Activated CD8-positive, alpha-beta T cell treated with anti-CD3 and anti-CD28 coated beads for 36 hours (primary cell): ENCODE data around the gene TMEM132D. TPM values are rescaled to one million over a fixed set of nuclear protein-coding genes. Genes with fewer than 3 reads are reported as not detected.

Experiments used
- ATAC-seq: fragments of 200-7000 bp; cut with Tn5 transposase; one replicate; pipeline ENCODE4 v1.10.0; 2021; ENCODE audit warnings: mild to moderate bottlenecking, moderate library complexity
- CTCF ChIA-PET: fragments of 350-600 bp; sonication (Branson Sonifier 250); formaldehyde crosslinking; loops from one replicate; lab custom pipeline; 2021; ENCODE audit warnings: antibody characterized with exemption; lab: Charles Lee
- POLR2A ChIA-PET: fragments of 350-600 bp; sonication (Branson Sonifier 250); formaldehyde crosslinking; loops from one replicate; lab custom pipeline; 2021; ENCODE audit warnings: antibody characterized with exemption; lab: Charles Lee
- DNase-seq: peaks from one replicate; pipeline ENCODE4 v3.0.0-alpha.2; 2020
- H3K27ac Mint-ChIP-seq: one replicate; pipeline ENCODE4 v1.8.0; 2021; ENCODE audit warnings: mild to moderate bottlenecking, mixed read lengths
- H3K27me3 Mint-ChIP-seq: one replicate; pipeline ENCODE4 v1.8.0; 2021; ENCODE audit warnings: mixed read lengths
- H3K36me3 Mint-ChIP-seq: one replicate; pipeline ENCODE4 v1.8.0; 2021; ENCODE audit warnings: low read depth, mixed read lengths
- H3K4me1 Mint-ChIP-seq: one replicate; pipeline ENCODE4 v1.8.0; 2021; ENCODE audit warnings: low read depth, mixed read lengths
- H3K4me3 Mint-ChIP-seq: one replicate; pipeline ENCODE4 v1.8.0; 2021; ENCODE audit warnings: mild to moderate bottlenecking, moderate library complexity, mixed read lengths
- H3K9me3 Mint-ChIP-seq: one replicate; pipeline ENCODE4 v1.8.0; 2021; ENCODE audit warnings: mixed read lengths
- intact Hi-C: fragments of 100-400 bp; cut with micrococcal nuclease; formaldehyde crosslinking; loops from one replicate; pipeline ENCODE4 v1.10.0; 2022
- total RNA-seq, 2 experiments: library from RNA; stranded (reverse); gene quantifications; one replicate each; pipeline ENCODE4 v1.2.3, GENCODE V29; 2021
- TF ChIP-seq, protein P1 (sequence below): fragments of 200-600 bp; IDR thresholded peaks from one replicate; pipeline ENCODE4 v1.8.0; 2022; ENCODE audit warnings: antibody characterized with exemption, mild to moderate bottlenecking

Gene TMEM132D
- total RNA-seq, 2 experiments from 2014 or later, result not detected

DNA sequence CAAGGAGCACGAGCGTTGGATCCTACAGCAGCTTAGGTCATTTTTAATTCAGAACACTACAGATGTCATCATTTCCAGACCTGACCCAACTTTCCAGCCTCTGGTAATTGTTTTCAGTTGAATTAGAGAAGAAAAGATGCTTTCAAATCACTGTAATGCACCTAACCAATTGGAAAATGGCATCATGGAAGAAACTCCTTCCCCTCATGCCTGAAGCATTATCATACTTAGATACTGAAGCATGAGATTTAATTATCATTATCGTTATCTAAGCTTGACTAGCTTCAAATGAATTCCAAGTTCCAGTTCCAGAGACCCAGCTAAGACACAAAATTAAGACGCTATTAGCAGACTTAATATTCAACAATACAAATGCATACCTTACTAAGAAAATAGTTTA lies 299.3 kb downstream of the TMEM132D start:
- no peak overlapping the region for H3K4me3 Mint-ChIP-seq
- no peaks in the 10 kb centered on the region for H3K4me1 Mint-ChIP-seq
- TF ChIP-seq, protein P1, sequence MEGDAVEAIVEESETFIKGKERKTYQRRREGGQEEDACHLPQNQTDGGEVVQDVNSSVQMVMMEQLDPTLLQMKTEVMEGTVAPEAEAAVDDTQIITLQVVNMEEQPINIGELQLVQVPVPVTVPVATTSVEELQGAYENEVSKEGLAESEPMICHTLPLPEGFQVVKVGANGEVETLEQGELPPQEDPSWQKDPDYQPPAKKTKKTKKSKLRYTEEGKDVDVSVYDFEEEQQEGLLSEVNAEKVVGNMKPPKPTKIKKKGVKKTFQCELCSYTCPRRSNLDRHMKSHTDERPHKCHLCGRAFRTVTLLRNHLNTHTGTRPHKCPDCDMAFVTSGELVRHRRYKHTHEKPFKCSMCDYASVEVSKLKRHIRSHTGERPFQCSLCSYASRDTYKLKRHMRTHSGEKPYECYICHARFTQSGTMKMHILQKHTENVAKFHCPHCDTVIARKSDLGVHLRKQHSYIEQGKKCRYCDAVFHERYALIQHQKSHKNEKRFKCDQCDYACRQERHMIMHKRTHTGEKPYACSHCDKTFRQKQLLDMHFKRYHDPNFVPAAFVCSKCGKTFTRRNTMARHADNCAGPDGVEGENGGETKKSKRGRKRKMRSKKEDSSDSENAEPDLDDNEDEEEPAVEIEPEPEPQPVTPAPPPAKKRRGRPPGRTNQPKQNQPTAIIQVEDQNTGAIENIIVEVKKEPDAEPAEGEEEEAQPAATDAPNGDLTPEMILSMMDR, result no peak
- H3K9me3 Mint-ChIP-seq, result peaks cover 5% of the 10 kb centered on the region
- intact Hi-C loops, result no loop called here
- DNase-seq, result no peak
- H3K27me3 Mint-ChIP-seq, result no peaks in the 10 kb centered on the region
- ChIA-PET CTCF (no interaction called here), POLR2A (no interaction called here)
- no peak for ATAC-seq
- H3K27ac Mint-ChIP-seq, result no peak overlapping the region
- no peaks in the 10 kb centered on the region for H3K36me3 Mint-ChIP-seq

GRCh38 chr12:129599406-129599805 lies 304.4 kb downstream of the TMEM132D start:
- H3K27me3 Mint-ChIP-seq, result peaks cover 2% of the 10 kb centered on the region
- ChIA-PET CTCF (no interaction called here), POLR2A (no interaction called here)
- DNase-seq (no peak), ATAC-seq (no peak)
- TF ChIP-seq, protein P1, result no peak
- H3K27ac Mint-ChIP-seq, result no peak overlapping the region
- H3K4me3 Mint-ChIP-seq, result no peak overlapping the region
- intact Hi-C loops, result no loop called here
- no peaks in the 10 kb centered on the region for H3K36me3 Mint-ChIP-seq
- peaks cover 9% of the 10 kb centered on the region for H3K9me3 Mint-ChIP-seq
- no peaks in the 10 kb centered on the region for H3K4me1 Mint-ChIP-seq

DNA sequence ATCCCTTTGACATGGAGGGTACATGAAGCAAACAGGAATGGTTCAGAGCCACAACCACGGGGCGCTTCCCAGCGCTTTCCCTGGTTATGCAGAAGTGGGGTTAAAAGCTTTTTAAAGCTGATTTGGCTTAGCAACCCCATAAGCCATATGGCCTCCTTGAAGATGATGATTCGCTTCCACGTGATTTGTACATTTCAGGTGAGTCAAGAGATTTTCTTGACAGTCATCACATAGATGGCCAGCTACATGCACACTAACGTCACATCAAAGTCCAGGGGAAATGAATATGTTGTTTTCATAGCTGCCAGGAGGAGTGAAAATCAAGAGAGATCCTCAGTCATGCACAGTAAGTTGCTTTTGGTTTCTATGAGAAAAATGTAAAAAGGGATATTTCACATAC lies 309.7 kb downstream of the TMEM132D start:
- intact Hi-C loops, result no loop called here
- ATAC-seq (no peak), DNase-seq (no peak)
- Mint-ChIP-seq H3K36me3 (no peaks in the 10 kb centered on the region), H3K27ac (no peak overlapping the region), H3K9me3 (peaks cover 5% of the 10 kb centered on the region), H3K27me3 (peaks cover 2% of the 10 kb centered on the region), H3K4me3 (no peak overlapping the region), H3K4me1 (no peaks in the 10 kb centered on the region)
- ChIA-PET CTCF (no interaction called here), POLR2A (no interaction called here)
- TF ChIP-seq, protein P1, result no peak

DNA sequence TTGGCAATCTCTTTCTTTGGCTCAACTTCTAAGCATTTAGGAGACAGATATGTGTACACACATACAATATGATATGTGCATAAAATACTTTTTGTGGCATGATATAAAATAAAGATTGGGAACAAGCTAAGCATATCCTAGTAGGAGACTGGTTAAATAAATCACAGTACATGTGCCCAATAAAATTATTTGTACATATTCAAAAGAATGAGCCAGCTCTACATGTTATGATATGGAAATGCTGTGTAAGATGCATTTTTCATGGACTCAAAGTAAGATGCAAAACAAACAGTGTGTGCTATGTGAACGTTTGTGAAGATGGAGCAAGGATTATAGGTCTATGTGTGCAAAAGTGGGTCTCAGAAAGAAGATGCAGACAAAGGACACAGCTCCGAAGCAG lies 311.4 kb downstream of the TMEM132D start:
- ATAC-seq (no peak), DNase-seq (no peak)
- TF ChIP-seq, protein P1, result no peak
- Mint-ChIP-seq H3K27ac (no peak overlapping the region), H3K27me3 (peaks cover 2% of the 10 kb centered on the region), H3K9me3 (peaks cover 5% of the 10 kb centered on the region), H3K4me3 (no peak overlapping the region), H3K4me1 (no peaks in the 10 kb centered on the region), H3K36me3 (no peaks in the 10 kb centered on the region)
- POLR2A ChIA-PET, result no interaction called here
- CTCF ChIA-PET, result no interaction called here
- intact Hi-C loops, result no loop called here

DNA sequence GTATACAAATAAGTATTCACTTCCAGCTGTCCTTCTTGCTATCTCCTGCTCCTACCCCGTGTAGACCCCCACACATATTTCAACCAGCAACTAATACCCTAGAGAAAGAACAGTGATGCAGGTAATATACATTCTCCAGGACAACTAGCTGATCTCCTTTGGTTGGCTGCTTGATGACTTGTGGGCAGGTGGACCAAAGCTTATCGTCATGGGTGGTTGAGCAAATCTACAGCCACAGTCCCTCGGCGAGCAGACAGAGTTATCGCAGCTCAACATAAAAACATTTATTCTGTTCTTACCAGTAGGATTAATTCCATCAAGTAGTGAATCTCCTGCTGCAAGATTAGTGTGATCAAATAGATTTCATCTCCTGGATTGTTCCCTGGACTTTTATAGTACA lies 314.3 kb downstream of the TMEM132D start:
- Mint-ChIP-seq H3K36me3 (no peaks in the 10 kb centered on the region), H3K4me1 (no peaks in the 10 kb centered on the region), H3K9me3 (peaks cover 4% of the 10 kb centered on the region), H3K4me3 (no peak overlapping the region), H3K27me3 (no peaks in the 10 kb centered on the region), H3K27ac (no peak overlapping the region)
- intact Hi-C loops, result no loop called here
- POLR2A ChIA-PET, result no interaction called here
- CTCF ChIA-PET, result no interaction called here
- no peak for ATAC-seq
- no peak for DNase-seq
- TF ChIP-seq, protein P1, result no peak
